ENCODE measurements around the gene DNALI1.
A peak's percentile ranks its signal among the peaks of the same experiment; 100 is the strongest.
"Not testable (repeated sequence)": the region's sequence is repeated elsewhere in the genome, so short reads cannot be mapped to it uniquely, and the experiment has no call there.

DNALI1 gene

DNA sequence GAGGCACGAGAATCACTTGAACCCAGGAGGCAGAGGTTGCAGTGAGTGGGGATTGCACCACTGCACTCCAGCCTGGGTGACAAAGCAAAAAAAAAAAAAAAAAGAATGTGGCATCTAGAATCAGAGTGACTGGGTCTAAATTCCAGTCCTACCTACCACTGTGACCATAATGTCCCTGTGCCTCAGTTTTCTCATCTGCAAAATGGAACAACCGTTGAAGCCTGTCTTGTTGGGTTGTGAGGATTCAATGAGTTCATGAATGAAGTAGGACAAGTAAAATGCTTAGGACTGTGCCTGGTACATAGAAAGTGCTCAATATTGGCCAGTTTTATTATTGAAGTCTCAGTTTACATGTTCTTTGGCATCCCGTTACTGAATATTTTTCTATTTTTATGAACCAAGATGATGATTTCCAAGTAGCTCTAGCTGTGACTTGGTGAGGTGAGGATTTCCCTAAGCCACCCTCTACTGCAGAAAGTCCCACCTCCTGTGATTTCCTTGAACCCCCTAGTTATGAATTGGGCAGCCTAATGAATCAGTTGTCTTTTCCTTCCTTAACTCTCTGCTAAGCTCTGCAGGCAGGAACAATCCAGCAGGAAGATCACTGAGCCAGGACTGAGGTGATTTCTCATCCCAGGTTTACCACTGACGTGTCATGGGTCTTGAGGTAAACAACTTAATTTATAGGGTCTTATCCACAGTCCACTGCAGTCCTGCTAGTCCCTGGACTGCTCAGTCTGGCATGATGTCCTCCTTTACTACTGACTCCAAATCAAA is 23.2 kb upstream of the DNALI1 start:
- H3K9ac ChIP-seq (ENCODE audit: low read depth, low read length) = no peak overlapping the region
- no peaks in the 10 kb centered on the region for H3K27me3 ChIP-seq (ENCODE audit: control insufficient read depth, insufficient read depth, low read length)
- H3K36me3 ChIP-seq (ENCODE audit: control insufficient read depth, insufficient read depth, low read length) = peaks cover 8% of the 10 kb centered on the region

GRCh38 chr1:37537378-37537777 is 19.4 kb upstream of the DNALI1 start:
- Histone ChIP-seq H3K27me3 (ENCODE audit: control insufficient read depth, insufficient read depth, low read length) (no peaks in the 10 kb centered on the region), H3K36me3 (ENCODE audit: control insufficient read depth, insufficient read depth, low read length) (peaks cover 20% of the 10 kb centered on the region), H3K4me3 (ENCODE audit: low read depth, low read length) (no peak overlapping the region), H3K9ac (ENCODE audit: low read depth, low read length) (no peak overlapping the region), H3K4me1 (ENCODE audit: control insufficient read depth, insufficient read depth, low read length) (no peaks in the 10 kb centered on the region), H3K9me3 (ENCODE audit: control insufficient read depth, insufficient read depth, low read length) (no peaks in the 10 kb centered on the region)

More for the DNA sequence above, 23.2 kb upstream of the DNALI1 start:
- Histone ChIP-seq H3K9me3 (ENCODE audit: control insufficient read depth, insufficient read depth, low read length) (no peaks in the 10 kb centered on the region), H3K4me1 (ENCODE audit: control insufficient read depth, insufficient read depth, low read length) (no peaks in the 10 kb centered on the region), H3K4me3 (ENCODE audit: low read depth, low read length) (no peak overlapping the region)

DNA sequence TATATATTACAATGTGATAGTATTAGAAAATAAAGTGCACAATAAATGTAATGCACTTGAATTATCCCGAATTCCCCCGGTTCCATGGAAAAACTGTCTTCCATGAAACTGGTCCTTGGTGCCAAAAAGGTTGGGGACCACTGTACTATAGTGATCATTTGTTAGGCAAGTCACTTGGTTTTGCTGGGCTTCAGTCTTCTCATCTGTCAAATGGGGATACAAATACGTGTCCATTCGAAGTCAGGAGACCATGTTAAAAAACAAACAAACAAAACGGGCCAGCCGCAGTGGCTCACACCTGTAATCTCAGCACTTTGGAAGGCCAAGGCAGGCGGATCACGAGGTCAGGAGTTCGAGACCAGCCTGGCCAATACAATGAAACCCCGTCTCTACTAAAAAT is 17.6 kb upstream of the DNALI1 start:
- H3K4me3 ChIP-seq (ENCODE audit: low read depth, low read length); H3K9me3 ChIP-seq (ENCODE audit: control insufficient read depth, insufficient read depth, low read length); H3K9ac ChIP-seq (ENCODE audit: low read depth, low read length); H3K4me1 ChIP-seq (ENCODE audit: control insufficient read depth, insufficient read depth, low read length); H3K27me3 ChIP-seq (ENCODE audit: control insufficient read depth, insufficient read depth, low read length): not testable (repeated sequence)
- H3K36me3 ChIP-seq (ENCODE audit: control insufficient read depth, insufficient read depth, low read length) = peaks cover 20% of the 10 kb centered on the region

- H3K36me3 ChIP-seq (ENCODE audit: control insufficient read depth, insufficient read depth, low read length) = peaks cover 23% of the 10 kb centered on the region
- H3K4me3 ChIP-seq (ENCODE audit: low read depth, low read length) = no peak overlapping the region
- no peaks in the 10 kb centered on the region for H3K27me3 ChIP-seq (ENCODE audit: control insufficient read depth, insufficient read depth, low read length)
- no peaks in the 10 kb centered on the region for H3K9me3 ChIP-seq (ENCODE audit: control insufficient read depth, insufficient read depth, low read length)
- H3K4me1 ChIP-seq (ENCODE audit: control insufficient read depth, insufficient read depth, low read length) = no peaks in the 10 kb centered on the region
- no peak overlapping the region for H3K9ac ChIP-seq (ENCODE audit: low read depth, low read length)
Measured at GRCh38 chr1:37540036-37540785, 16.5 kb upstream of the DNALI1 start.

DNA sequence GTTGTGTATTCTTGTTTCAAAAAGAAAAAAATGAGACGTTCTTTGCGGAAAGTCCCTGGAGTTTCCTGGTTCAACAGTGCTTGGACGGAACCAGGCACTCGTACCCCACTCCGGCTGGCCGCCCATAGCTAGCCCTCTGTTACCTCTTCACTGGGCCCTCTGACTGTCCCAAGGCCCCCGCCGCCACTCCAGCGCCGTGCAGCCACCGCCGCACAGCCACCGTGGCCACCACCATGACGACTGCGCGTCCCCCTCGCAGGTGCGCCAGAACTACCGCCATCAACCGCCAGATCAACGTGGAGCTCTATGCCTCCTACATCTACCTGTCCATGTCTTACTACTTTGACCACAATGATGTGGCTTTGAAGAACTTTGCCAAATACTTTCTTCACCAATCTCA is 12.2 kb upstream of the DNALI1 start:
- Histone ChIP-seq H3K4me3 (ENCODE audit: low read depth, low read length) (no peak overlapping the region), H3K4me1 (ENCODE audit: control insufficient read depth, insufficient read depth, low read length) (no peaks in the 10 kb centered on the region), H3K9me3 (ENCODE audit: control insufficient read depth, insufficient read depth, low read length) (no peaks in the 10 kb centered on the region), H3K27me3 (ENCODE audit: control insufficient read depth, insufficient read depth, low read length) (no peaks in the 10 kb centered on the region), H3K9ac (ENCODE audit: low read depth, low read length) (no peak overlapping the region), H3K36me3 (ENCODE audit: control insufficient read depth, insufficient read depth, low read length) (peaks cover 7% of the 10 kb centered on the region)

GRCh38 chr1:37545019-37545418 is 11.7 kb upstream of the DNALI1 start:
- Histone ChIP-seq H3K4me3 (ENCODE audit: low read depth, low read length) (no peak overlapping the region), H3K36me3 (ENCODE audit: control insufficient read depth, insufficient read depth, low read length) (peaks cover 6% of the 10 kb centered on the region), H3K9me3 (ENCODE audit: control insufficient read depth, insufficient read depth, low read length) (no peaks in the 10 kb centered on the region), H3K27me3 (ENCODE audit: control insufficient read depth, insufficient read depth, low read length) (no peaks in the 10 kb centered on the region), H3K4me1 (ENCODE audit: control insufficient read depth, insufficient read depth, low read length) (no peaks in the 10 kb centered on the region), H3K9ac (ENCODE audit: low read depth, low read length) (no peak overlapping the region)

DNA sequence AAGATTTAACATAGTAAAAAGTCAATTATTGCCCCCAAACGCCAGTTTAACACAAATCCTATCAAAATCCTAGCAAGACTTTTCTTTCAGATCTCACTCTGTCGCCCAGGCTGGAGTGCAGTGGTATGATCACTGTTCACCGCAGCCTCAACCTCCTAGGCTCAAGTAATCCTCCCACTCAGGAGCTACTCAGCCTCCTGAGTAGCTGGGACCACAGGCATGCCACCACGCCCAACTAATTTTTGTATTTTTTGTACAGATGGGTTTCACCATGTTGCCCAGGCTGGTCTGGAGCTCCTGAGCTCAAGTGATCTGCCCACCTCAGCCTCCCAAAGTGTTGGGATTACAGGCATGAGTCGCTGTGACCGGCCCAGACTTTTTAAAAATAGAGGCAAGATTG is 7.4 kb upstream of the DNALI1 start:
- peaks cover 6% of the 10 kb centered on the region for H3K36me3 ChIP-seq (ENCODE audit: control insufficient read depth, insufficient read depth, low read length)
- H3K4me1 ChIP-seq (ENCODE audit: control insufficient read depth, insufficient read depth, low read length) = peaks cover 3% of the 10 kb centered on the region
- H3K27me3 ChIP-seq (ENCODE audit: control insufficient read depth, insufficient read depth, low read length) = no peaks in the 10 kb centered on the region
- no peaks in the 10 kb centered on the region for H3K9me3 ChIP-seq (ENCODE audit: control insufficient read depth, insufficient read depth, low read length)
- H3K4me3 ChIP-seq (ENCODE audit: low read depth, low read length) = no peak overlapping the region
- H3K9ac ChIP-seq (ENCODE audit: low read depth, low read length) = no peak overlapping the region

GRCh38 chr1:37553598-37553926 is 3.2 kb upstream of the DNALI1 start:
- H3K27me3 ChIP-seq (ENCODE audit: control insufficient read depth, insufficient read depth, low read length) = no peaks in the 10 kb centered on the region
- H3K9ac ChIP-seq (ENCODE audit: low read depth, low read length) = peak overlapping the region; percentile 77
- H3K36me3 ChIP-seq (ENCODE audit: control insufficient read depth, insufficient read depth, low read length) = no peaks in the 10 kb centered on the region
- peak overlapping the region; percentile 93 for H3K4me3 ChIP-seq (ENCODE audit: low read depth, low read length)
- H3K4me1 ChIP-seq (ENCODE audit: control insufficient read depth, insufficient read depth, low read length) = peaks cover 6% of the 10 kb centered on the region
- H3K9me3 ChIP-seq (ENCODE audit: control insufficient read depth, insufficient read depth, low read length) = no peaks in the 10 kb centered on the region

DNA sequence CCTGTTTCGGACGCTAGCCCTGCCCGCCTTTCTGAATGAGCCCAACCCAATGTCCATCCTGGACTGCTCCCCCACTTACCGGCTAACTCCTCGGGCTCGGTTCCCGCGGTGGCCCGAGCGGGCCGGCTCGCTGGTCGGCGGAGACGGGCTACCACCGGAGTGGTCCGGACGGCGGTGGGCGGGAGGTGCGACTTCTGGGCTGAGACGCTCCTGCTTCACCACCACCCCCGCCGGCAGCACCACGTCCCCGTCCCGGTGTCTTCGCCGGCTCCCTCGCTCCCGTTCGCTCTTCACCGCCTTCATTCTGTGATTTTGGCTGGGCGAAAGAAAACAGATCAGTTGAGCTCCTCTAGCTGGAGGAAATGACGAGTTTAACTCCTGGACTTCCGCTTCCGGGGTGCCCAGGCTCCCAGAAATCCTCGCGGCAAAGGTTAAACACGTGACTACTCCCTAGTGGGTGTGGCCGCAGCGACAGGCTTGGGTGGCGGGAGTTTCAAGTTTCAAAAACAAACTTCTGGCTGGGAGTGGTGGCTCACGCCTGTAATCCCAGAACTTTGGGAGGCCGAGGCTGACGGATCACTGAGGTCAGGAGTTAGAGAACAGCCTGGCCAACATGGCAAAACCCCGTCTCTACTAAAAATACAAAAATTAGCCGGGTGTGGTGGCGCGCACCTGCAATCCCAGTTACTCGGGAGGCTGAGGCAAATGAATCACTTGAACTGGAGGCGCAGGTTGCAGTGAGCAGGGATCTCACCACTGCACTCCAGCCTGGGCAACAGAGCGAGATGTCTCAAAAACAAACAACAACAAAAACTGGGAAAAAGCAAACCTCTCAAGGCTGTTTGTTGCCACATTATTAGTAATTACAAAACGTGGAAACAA is 2.6 kb upstream of the DNALI1 start, which contains the start of gene SNIP1:
TSS of gene SNIP1 (minus strand) at position 367 of the 882 bp plus-strand sequence. CDS start at position 303, 64 bp downstream.
- Histone ChIP-seq H3K27me3 (ENCODE audit: control insufficient read depth, insufficient read depth, low read length) (no peaks in the 10 kb centered on the region), H3K4me3 (ENCODE audit: low read depth, low read length) (peak within 1 kb of the TSS; percentile 93), H3K4me1 (ENCODE audit: control insufficient read depth, insufficient read depth, low read length) (peaks cover 6% of the 10 kb centered on the region), H3K36me3 (ENCODE audit: control insufficient read depth, insufficient read depth, low read length) (no peaks in the 10 kb centered on the region), H3K9me3 (ENCODE audit: control insufficient read depth, insufficient read depth, low read length) (no peaks in the 10 kb centered on the region), H3K9ac (ENCODE audit: low read depth, low read length) (peak within 1 kb of the TSS; percentile 77)

GRCh38 chr1:37557402-37557801 is 662 bp downstream of the DNALI1 start:
- Histone ChIP-seq H3K9me3 (ENCODE audit: control insufficient read depth, insufficient read depth, low read length) (no peaks in the 10 kb centered on the region), H3K36me3 (ENCODE audit: control insufficient read depth, insufficient read depth, low read length) (peaks cover 4% of the 10 kb centered on the region), H3K27me3 (ENCODE audit: control insufficient read depth, insufficient read depth, low read length) (no peaks in the 10 kb centered on the region), H3K4me3 (ENCODE audit: low read depth, low read length) (peak overlapping the region; percentile 62), H3K4me1 (ENCODE audit: control insufficient read depth, insufficient read depth, low read length) (peaks cover 6% of the 10 kb centered on the region), H3K9ac (ENCODE audit: low read depth, low read length) (peak overlapping the region; percentile 42)

GRCh38 chr1:37558411-37558810 is 1.7 kb downstream of the DNALI1 start:
- no peaks in the 10 kb centered on the region for H3K27me3 ChIP-seq (ENCODE audit: control insufficient read depth, insufficient read depth, low read length)
- no peak overlapping the region for H3K9ac ChIP-seq (ENCODE audit: low read depth, low read length)
- H3K4me1 ChIP-seq (ENCODE audit: control insufficient read depth, insufficient read depth, low read length) = peaks cover 2% of the 10 kb centered on the region
- H3K4me3 ChIP-seq (ENCODE audit: low read depth, low read length) = no peak overlapping the region
- H3K36me3 ChIP-seq (ENCODE audit: control insufficient read depth, insufficient read depth, low read length) = peaks cover 4% of the 10 kb centered on the region
- no peaks in the 10 kb centered on the region for H3K9me3 ChIP-seq (ENCODE audit: control insufficient read depth, insufficient read depth, low read length)

Measured in iPS-15b (cell line).